A549 treated with DMSO at 1 μM for 4 hours (cell line): ENCODE data around the gene VGF. TPM values are rescaled to one million over a fixed set of nuclear protein-coding genes. Genes with fewer than 3 reads are reported as not detected.

Experiments
- total RNA-seq: library from RNA; stranded (reverse); fragments of 200-300 nt; extraction: Qiagen RNA extraction; gene quantifications from 5 replicates; pipeline ENCODE4 v1.2.3, GENCODE V29; 2022; ENCODE audit warnings: low read depth

VGF gene
- total RNA-seq, result 7.8 to 23.5 TPM (median 15.1 TPM) in 5 replicates

GRCh38 chr7:101165075-101165957 lies at the start of gene VGF:
VGF (minus strand) TSS chr7:101165569; CDS start chr7:101164843, 726 bp downstream.

GRCh38 chr7:101200862-101201599 lies 35.7 kb upstream of the VGF start, which contains the start of gene MOGAT3:
MOGAT3 (minus strand) TSS chr7:101201036; CDS start chr7:101200854, 182 bp downstream.

GRCh38 chr7:101180130-101180755 lies 14.9 kb upstream of the VGF start, which contains the start of gene NAT16:
NAT16 (minus strand) TSS chr7:101180293; CDS start chr7:101174807, 5,486 bp downstream.

GRCh38 chr7:101153969-101154692 lies 11.2 kb downstream of the VGF start, which contains the start of gene AP1S1:
AP1S1 (plus strand) TSS chr7:101154476; CDS start chr7:101154515, 39 bp downstream.

GRCh38 chr7:101126651-101127459 lies 38.5 kb downstream of the VGF start, which contains the start of gene SERPINE1:
SERPINE1 (plus strand) TSS chr7:101127104; CDS start chr7:101128394, 1,290 bp downstream.

Other genes with a start within 250 kb of the VGF start
- gene MUC3A, start 216.0 kb downstream of the VGF start, total RNA-seq, result 11.2 to 15.3 TPM (median 12.8 TPM) in 5 replicates
- 15.5 to 19.1 TPM (median 18.6 TPM) in 5 replicates for gene MUC12, start 196.0 kb downstream of the VGF start, total RNA-seq
- 0.01 to 0.05 TPM (median 0.02 TPM) in 5 replicates for gene MUC17, start 145.5 kb downstream of the VGF start, total RNA-seq
- gene TRIM56, start 80.1 kb downstream of the VGF start, total RNA-seq, result 7.7 to 12.6 TPM (median 12.3 TPM) in 5 replicates
- gene SERPINE1, start 38.5 kb downstream of the VGF start, total RNA-seq, result 793 to 966 TPM (median 846 TPM) in 5 replicates
- 137 to 151 TPM (median 144 TPM) in 5 replicates for gene AP1S1, start 11.1 kb downstream of the VGF start, total RNA-seq
- gene NAT16, start 14.7 kb upstream of the VGF start, total RNA-seq, result 0.09 to 0.28 TPM (median 0.17 TPM) in 5 replicates
- not detected in 5 replicates for gene MOGAT3, start 35.5 kb upstream of the VGF start, total RNA-seq
- 68.0 to 84.6 TPM (median 78.5 TPM) in 5 replicates for gene PLOD3, start 52.0 kb upstream of the VGF start, total RNA-seq
- gene ZNHIT1, start 52.6 kb upstream of the VGF start, total RNA-seq, result 74.0 to 96.8 TPM (median 90.4 TPM) in 5 replicates
- 7.1 to 16.5 TPM (median 12.2 TPM) in 5 replicates for gene CLDN15, start 72.2 kb upstream of the VGF start, total RNA-seq
- gene FIS1, start 79.5 kb upstream of the VGF start, total RNA-seq, result 132 to 143 TPM (median 139 TPM) in 5 replicates
- gene IFT22, start 156.2 kb upstream of the VGF start, total RNA-seq, result 50.8 to 53.4 TPM (median 51.6 TPM) in 5 replicates
- gene COL26A1, start 197.3 kb upstream of the VGF start, total RNA-seq, result 0.21 to 0.58 TPM (median 0.49 TPM) in 5 replicates